ENCODE results near the gene PARD6G. TPM values are rescaled to one million over a fixed set of nuclear protein-coding genes. Genes with fewer than 3 reads are reported as not detected.

Gene PARD6G
- total RNA-seq, 4 donors from 2014 or later, result 0.40 to 3.3 (median 1.3) TPM

GRCh38 chr18:80169607-80170006, 77.7 kb downstream of the PARD6G start:
- DNase-seq, result no peak
- intact Hi-C loops (cut with DNase I; ENCODE audit: low total_unique reads), result no loop called here
- no peaks in the 10 kb centered on the region for H3K36me3 ChIP-seq
- no peaks in the 10 kb centered on the region for H3K27me3 ChIP-seq
- H3K27ac ChIP-seq, result no peak overlapping the region
- peaks cover 0 to 8% (median 0%) of the 10 kb centered on the region in 4 donors for H3K4me1 ChIP-seq
- no peaks in the 10 kb centered on the region for H3K9me3 ChIP-seq
- in situ Hi-C loops (cut with MboI; ENCODE audit: low pct_ligation_motif_present in 1 of 4, low pct_unique_long_range_greater_than_20kb in 1 of 4, low sequenced_read_pairs in 3 of 4), result no loop called here
- no peak for TF ChIP-seq EP300 (IDR thresholded peaks at IDR 0.05; ENCODE audit: low read depth)
- TF ChIP-seq CTCF (IDR thresholded peaks at IDR 0.05), result no peak
- TF ChIP-seq POLR2A (IDR thresholded peaks at IDR 0.05), result no peak
- no peak for TF ChIP-seq POLR2AphosphoS5 (IDR thresholded peaks at IDR 0.05)
- no peak overlapping the region for H3K4me3 ChIP-seq
- WGBS, 2 donors (ENCODE audit: low coverage in 1 of 2), result 94 to 100% methylated on average over 8 to 17 of the region's 17 CpGs

GRCh38 chr18:80168982-80169381, 78.3 kb downstream of the PARD6G start:
- no peaks in the 10 kb centered on the region for H3K9me3 ChIP-seq
- DNase-seq, result peak; percentile 5
- H3K27ac ChIP-seq, result no peak overlapping the region
- no peak for TF ChIP-seq EP300 (IDR thresholded peaks at IDR 0.05; ENCODE audit: low read depth)
- TF ChIP-seq CTCF (IDR thresholded peaks at IDR 0.05), result no peak
- TF ChIP-seq POLR2A (IDR thresholded peaks at IDR 0.05), result no peak
- no peak for TF ChIP-seq POLR2AphosphoS5 (IDR thresholded peaks at IDR 0.05)
- in situ Hi-C loops (cut with MboI; ENCODE audit: low pct_ligation_motif_present in 1 of 4, low pct_unique_long_range_greater_than_20kb in 1 of 4, low sequenced_read_pairs in 3 of 4), result no loop called here
- no peak overlapping the region for H3K4me3 ChIP-seq
- H3K36me3 ChIP-seq, result no peaks in the 10 kb centered on the region
- intact Hi-C loops (cut with DNase I; ENCODE audit: low total_unique reads), result no loop called here
- H3K4me1 ChIP-seq, result peaks cover 0 to 8% (median 0%) of the 10 kb centered on the region in 4 donors
- WGBS, 2 donors (ENCODE audit: low coverage in 1 of 2), result 60 to 87% methylated on average over 1 to 15 of the region's 15 CpGs
- no peaks in the 10 kb centered on the region for H3K27me3 ChIP-seq

GRCh38 chr18:80168346-80168745, 79.0 kb downstream of the PARD6G start:
- no peak for DNase-seq
- Histone ChIP-seq H3K27ac (no peak overlapping the region), H3K36me3 (no peaks in the 10 kb centered on the region), H3K9me3 (no peaks in the 10 kb centered on the region), H3K27me3 (no peaks in the 10 kb centered on the region), H3K4me3 (no peak overlapping the region), H3K4me1 (peaks cover 0 to 8% (median 0%) of the 10 kb centered on the region in 4 donors)
- in situ Hi-C loops (cut with MboI; ENCODE audit: low pct_ligation_motif_present in 1 of 4, low pct_unique_long_range_greater_than_20kb in 1 of 4, low sequenced_read_pairs in 3 of 4), result no loop called here
- no peak for TF ChIP-seq POLR2A (IDR thresholded peaks at IDR 0.05)
- no peak for TF ChIP-seq EP300 (IDR thresholded peaks at IDR 0.05; ENCODE audit: low read depth)
- no peak for TF ChIP-seq POLR2AphosphoS5 (IDR thresholded peaks at IDR 0.05)
- TF ChIP-seq CTCF (IDR thresholded peaks at IDR 0.05), result no peak
- 57% methylated on average over 2 of the region's 2 CpGs; no CpG with 5 or more reads in 1 of the 2 donors for WGBS, 2 donors (ENCODE audit: low coverage in 1 of 2)
- intact Hi-C loops (cut with DNase I; ENCODE audit: low total_unique reads), result no loop called here

GRCh38 chr18:80167931-80168330, 79.4 kb downstream of the PARD6G start:
- H3K36me3 ChIP-seq, result no peaks in the 10 kb centered on the region
- H3K27me3 ChIP-seq, result no peaks in the 10 kb centered on the region
- 30 to 68% methylated on average over 4 to 11 of the region's 13 CpGs for WGBS, 2 donors (ENCODE audit: low coverage in 1 of 2)
- intact Hi-C loops (cut with DNase I; ENCODE audit: low total_unique reads), result no loop called here
- H3K4me1 ChIP-seq, result peaks cover 0 to 8% (median 0%) of the 10 kb centered on the region in 4 donors
- no peak overlapping the region for H3K4me3 ChIP-seq
- no peaks in the 10 kb centered on the region for H3K9me3 ChIP-seq
- peak; percentile 8 for DNase-seq
- TF ChIP-seq POLR2A (IDR thresholded peaks at IDR 0.05), result no peak
- TF ChIP-seq EP300 (IDR thresholded peaks at IDR 0.05; ENCODE audit: low read depth), result no peak
- no peak for TF ChIP-seq POLR2AphosphoS5 (IDR thresholded peaks at IDR 0.05)
- TF ChIP-seq CTCF (IDR thresholded peaks at IDR 0.05), result no peak
- H3K27ac ChIP-seq, result no peak overlapping the region
- in situ Hi-C loops (cut with MboI; ENCODE audit: low pct_ligation_motif_present in 1 of 4, low pct_unique_long_range_greater_than_20kb in 1 of 4, low sequenced_read_pairs in 3 of 4), result no loop called here
